GM19452 (cell line): ENCODE results near the gene TMEM190.

Source experiments
- ATAC-seq: cut with Tn5 transposase; IDR thresholded peaks from one replicate; pipeline ENCODE4 v1.9.1; 2021; ENCODE audit not compliant: unreplicated experiment

TMEM190 gene

GRCh38 chr19:55369653-55370304 lies 6.8 kb upstream of the TMEM190 start:
- no peak for ATAC-seq

- no peak for ATAC-seq
Measured at GRCh38 chr19:55370305-55370988, 6.2 kb upstream of the TMEM190 start, which contains the start of gene IL11. TSS of gene IL11 (minus strand) at chr19:55370463. CDS start at chr19:55370310, 153 bp downstream.

- ATAC-seq: no peak
Measured at GRCh38 chr19:55372316-55373081, 4.1 kb upstream of the TMEM190 start.

- ATAC-seq: no peak
Measured at GRCh38 chr19:55373306-55373992, 3.2 kb upstream of the TMEM190 start.

GRCh38 chr19:55373993-55374757 lies 2.5 kb upstream of the TMEM190 start:
- no peak for ATAC-seq

GRCh38 chr19:55377356-55378131 lies 918 bp downstream of the TMEM190 start:
- ATAC-seq: no peak

- no peak for ATAC-seq
Measured at GRCh38 chr19:55379174-55379573, 2.5 kb downstream of the TMEM190 start.

GRCh38 chr19:55382013-55382412 lies 5.4 kb downstream of the TMEM190 start:
- no peak for ATAC-seq

GRCh38 chr19:55382522-55383054 lies 6.0 kb downstream of the TMEM190 start:
- ATAC-seq: no peak

GRCh38 chr19:55383279-55384130 lies 6.9 kb downstream of the TMEM190 start:
- ATAC-seq: no peak

- ATAC-seq: no peak
Measured at GRCh38 chr19:55384131-55384919, 7.7 kb downstream of the TMEM190 start, which contains the start of gene TMEM238. TSS of gene TMEM238 (minus strand) at chr19:55384292. CDS start at chr19:55384259, 33 bp downstream.

GRCh38 chr19:55384920-55385723 lies 8.5 kb downstream of the TMEM190 start:
- peak; percentile 64 for ATAC-seq

GRCh38 chr19:55385724-55386492 lies 9.3 kb downstream of the TMEM190 start, which contains the start of gene RPL28:
TSS of gene RPL28 (plus strand) at chr19:55385932. CDS start at chr19:55386358, 426 bp downstream.
- ATAC-seq: peak; percentile 54

GRCh38 chr19:55386493-55386971 lies 9.9 kb downstream of the TMEM190 start:
- ATAC-seq: no peak

GRCh38 chr19:55387736-55388497 lies 11.3 kb downstream of the TMEM190 start:
- no peak for ATAC-seq
